Thyroid gland (tissue), 4 donors: ENCODE results near the gene GPC6.

Experiments
- CTCF ChIP-seq, 6 experiments: fragments of 200-600 bp in 3 of 6; fragments of 450-650 bp in 3 of 6; sonication (generic) in 3 of 6; IDR thresholded peaks; one replicate each; pipeline ENCODE4 v1.5.1; 2016 to 2019; ENCODE audit warnings: antibody characterized with exemption in 6 of 6, mild to moderate bottlenecking in 2 of 6, inconsistent platforms in 1 of 6, moderate library complexity in 1 of 6
- POLR2A ChIP-seq, 2 donors: fragments of 450-650 bp; IDR thresholded peaks; one replicate each; pipeline ENCODE4 v1.6.1; 2017; ENCODE audit warnings: antibody characterized with exemption in 2 of 2, mild to moderate bottlenecking in 2 of 2, moderate library complexity in 1 of 2

DNA sequence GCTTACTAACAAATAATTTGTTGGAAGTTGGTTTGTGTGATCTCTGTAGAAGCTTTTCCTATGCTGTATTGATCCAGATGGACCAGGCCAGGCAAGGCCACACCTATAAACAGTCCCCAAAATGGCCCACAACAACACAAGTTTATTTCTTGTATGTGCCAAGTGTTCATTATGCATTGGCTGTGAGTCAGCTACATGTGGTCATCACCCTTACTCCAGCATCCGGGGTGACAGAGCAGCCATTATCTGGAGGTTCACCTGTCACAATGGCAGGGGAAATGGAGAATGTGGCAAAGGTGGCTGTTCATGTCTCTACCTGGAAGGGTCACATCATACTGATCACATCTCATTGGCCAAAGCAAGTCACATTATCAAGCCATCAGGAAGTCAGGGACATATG is 1088.6 kb downstream of the GPC6 start:
- TF ChIP-seq CTCF (IDR thresholded peaks at IDR 0.05) (no peak), POLR2A (IDR thresholded peaks at IDR 0.05) (no peak)
